H54 (cell line): Measurements from ENCODE around the gene IRX2.

Experiments used
- DNase-seq: peaks from one replicate; pipeline ENCODE4 v3.0.0; 2011; ENCODE audit warnings: low spot score, mixed read lengths; ENCODE audit not compliant: insufficient read length
- FAIRE-seq: peaks from 3 replicates; lab custom pipeline; 2011; peaks lifted over from hg19 to GRCh38; lab: Jason Lieb, UNC
- POLR2A ChIP-seq: IDR thresholded peaks from 2 replicates; pipeline ENCODE4 v1.6.1; 2011; ENCODE audit warnings: low read depth, mild to moderate bottlenecking, low read length

The IRX2 gene

DNA sequence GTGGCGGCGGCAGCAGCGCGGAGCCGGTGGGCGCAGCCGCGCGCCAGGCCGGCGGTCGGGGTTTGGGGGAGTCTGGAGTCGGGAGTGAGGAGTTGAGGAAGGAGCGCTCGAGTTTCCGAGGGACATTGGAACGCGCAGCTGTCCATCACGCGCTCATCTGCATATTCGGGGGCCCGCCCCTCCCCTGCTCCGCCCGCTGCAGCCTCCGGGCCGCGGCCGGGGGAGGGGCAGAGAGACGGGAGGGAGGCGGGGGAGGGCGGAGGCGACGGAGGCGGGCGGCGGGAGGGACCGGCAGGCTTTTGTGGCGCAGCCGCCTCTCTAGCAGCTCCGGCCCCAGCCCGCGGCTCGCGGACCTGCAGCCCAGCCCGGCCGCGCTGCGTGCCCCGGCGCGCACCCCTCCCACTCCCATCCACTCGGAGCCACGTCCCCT is at the start of gene IRX2:
Gene IRX2, minus strand, starts transcription at position 86 of the 430 bp plus-strand sequence. CDS start 264 bp downstream, outside the sequence.
- FAIRE-seq (no peak), DNase-seq (no peak)
- no peak for TF ChIP-seq POLR2A

DNA sequence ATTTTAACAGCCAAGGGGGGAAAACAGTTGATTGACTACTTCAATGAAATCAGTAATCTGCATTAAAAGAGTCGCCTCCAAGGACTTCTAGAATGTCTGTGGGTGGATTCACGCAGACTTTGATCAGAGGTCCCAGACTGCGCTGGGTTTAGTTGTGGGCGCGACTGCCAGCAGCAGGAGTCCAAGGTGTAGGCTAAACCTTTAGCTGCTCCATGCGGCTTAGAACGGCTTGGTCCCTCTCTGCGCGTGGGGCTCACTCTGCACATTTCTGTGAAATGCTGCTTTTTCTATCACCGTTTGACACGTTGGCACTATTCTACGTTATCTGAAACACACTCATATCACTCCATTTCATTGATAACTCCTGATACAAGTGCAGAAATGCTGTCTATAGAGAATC is 48.6 kb upstream of the IRX2 start:
- FAIRE-seq (no peak), DNase-seq (no peak)
- TF ChIP-seq POLR2A: no peak

DNA sequence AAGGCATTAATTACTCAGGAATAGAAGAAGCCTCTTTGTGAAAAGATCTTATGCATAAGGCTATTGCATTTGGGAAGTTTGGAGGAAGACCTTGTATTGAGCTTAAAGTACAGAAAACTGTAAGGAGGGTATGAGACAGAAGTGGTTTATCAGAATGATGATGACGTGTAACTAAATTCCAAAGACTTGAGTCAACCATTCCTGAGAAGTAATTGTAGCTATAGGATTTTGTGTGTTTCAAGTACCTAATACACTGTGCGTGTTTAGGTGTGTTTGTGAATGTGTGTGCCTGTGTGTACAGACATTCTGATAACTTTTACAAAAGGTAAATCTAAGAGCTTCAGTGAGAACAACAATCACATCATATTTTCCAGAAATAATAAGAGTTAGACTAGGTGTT is 46.5 kb upstream of the IRX2 start:
- FAIRE-seq (no peak), DNase-seq (no peak)
- TF ChIP-seq POLR2A: no peak

DNA sequence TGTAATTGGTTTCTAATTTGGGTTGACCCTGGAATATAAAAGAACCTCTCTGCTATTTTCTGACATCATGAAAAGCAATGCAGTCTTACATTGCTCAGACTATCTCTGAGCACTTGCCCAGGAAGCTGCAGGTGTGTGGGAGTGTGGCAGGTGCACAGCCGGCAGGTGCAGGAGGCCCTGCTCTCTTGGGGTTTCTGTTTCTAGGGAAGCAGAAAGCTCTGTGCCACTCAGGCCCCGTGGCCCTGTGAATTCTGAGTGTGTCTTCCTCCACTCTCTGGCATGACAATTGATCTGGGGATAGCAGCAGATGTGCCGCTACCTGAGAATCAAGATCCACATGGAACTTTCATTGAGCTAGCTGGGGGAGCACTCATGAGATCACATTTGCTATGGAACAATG is 45.7 kb upstream of the IRX2 start:
- FAIRE-seq (no peak), DNase-seq (no peak)
- TF ChIP-seq POLR2A: no peak

DNA sequence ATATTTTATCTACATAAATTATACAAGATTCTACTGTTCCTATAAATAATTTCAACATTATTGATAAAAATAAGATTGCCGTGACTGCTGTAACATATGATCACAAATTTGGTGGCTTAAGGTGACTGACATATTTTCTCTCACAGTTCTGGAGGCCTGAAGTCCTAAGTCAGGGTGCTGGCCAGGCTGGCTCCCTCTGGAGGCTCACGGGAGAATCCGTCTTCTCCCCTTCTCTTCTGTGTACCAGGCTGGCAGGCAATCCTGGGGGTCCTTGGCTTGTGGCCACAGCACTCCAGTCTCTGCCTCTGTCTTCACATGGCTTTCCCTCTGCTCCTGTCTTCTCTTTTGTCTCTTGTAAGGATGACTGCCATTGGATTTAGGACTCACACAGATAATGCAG is 31.7 kb upstream of the IRX2 start:
- no peak for FAIRE-seq
- DNase-seq: no peak
- no peak for TF ChIP-seq POLR2A

DNA sequence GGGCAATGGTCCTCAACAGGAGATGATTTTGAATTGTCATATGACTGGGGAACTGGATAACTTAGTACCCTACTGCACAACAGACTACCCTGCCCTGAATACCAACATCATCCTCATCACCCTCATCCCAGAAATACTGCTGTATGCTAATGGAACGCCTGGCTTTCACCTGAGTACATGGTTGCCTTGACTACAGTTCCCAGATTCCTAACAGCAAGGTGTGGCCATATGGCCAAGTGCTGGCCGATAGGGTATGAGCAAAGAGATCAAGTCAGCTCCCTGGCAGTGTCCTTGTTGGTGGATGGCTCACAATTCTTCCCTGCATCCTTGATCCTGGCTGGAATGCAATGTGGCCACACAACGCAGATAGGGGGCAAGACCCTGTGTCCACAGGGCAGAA is 31.2 kb upstream of the IRX2 start:
- TF ChIP-seq POLR2A: no peak
- DNase-seq (no peak), FAIRE-seq (no peak)

DNA sequence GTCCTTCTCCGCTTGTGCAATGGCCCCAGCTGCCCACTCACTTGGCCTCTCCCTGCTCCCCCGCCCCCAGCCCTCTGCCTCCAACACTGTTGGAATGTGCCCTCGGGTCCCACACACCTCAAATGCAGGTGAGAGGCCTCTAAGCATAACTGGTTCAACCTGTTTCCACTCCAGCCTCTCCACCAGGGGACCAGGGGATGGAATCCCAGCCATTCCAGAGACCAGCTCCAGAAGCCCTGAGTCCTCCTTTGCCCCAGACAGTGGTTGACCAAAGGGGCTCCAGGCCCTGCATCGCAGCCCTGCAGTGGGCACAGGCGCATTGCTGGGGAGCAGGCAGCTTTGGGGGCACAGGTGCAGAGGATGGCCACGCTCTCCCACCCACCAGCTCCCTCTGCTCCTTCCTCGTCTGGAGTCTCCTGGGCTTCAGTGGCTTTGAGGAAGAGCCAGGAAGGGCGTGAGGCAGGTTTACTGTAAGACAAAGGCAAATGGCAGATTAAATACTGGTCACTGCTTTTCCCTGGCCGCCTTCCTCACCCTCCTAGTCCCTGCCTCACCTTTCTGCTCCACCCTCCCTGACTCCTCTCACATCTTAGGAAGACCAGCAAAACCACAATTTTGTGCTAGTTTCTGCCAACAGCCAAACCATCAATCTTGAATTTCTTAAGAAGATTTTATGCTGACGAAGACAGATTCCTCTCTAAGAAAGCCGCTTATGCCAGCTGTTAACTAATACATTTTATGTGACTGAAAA is 29.1 kb upstream of the IRX2 start:
- FAIRE-seq (no peak), DNase-seq (no peak)
- no peak for TF ChIP-seq POLR2A

DNA sequence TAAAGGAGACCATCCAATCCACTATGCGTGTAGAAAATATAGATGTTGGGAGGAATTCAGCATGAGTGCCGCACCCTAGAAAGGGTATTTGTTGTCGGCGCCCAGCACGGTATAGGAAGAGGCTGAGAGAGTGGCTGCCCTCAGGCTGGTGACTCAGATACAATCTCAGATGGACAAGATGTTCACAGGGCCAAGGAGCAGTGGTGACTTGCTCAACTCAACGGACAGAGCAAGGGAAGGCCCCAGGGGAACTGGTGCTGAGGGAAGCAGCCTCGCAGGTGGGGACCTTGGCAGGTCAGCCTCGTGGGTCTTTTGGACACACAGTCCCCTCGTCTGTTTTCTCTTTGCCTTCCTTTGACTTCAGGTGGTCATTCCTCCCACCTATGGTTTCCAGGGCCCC is 28.0 kb upstream of the IRX2 start:
- no peak for TF ChIP-seq POLR2A
- DNase-seq: no peak
- FAIRE-seq: no peak

DNA sequence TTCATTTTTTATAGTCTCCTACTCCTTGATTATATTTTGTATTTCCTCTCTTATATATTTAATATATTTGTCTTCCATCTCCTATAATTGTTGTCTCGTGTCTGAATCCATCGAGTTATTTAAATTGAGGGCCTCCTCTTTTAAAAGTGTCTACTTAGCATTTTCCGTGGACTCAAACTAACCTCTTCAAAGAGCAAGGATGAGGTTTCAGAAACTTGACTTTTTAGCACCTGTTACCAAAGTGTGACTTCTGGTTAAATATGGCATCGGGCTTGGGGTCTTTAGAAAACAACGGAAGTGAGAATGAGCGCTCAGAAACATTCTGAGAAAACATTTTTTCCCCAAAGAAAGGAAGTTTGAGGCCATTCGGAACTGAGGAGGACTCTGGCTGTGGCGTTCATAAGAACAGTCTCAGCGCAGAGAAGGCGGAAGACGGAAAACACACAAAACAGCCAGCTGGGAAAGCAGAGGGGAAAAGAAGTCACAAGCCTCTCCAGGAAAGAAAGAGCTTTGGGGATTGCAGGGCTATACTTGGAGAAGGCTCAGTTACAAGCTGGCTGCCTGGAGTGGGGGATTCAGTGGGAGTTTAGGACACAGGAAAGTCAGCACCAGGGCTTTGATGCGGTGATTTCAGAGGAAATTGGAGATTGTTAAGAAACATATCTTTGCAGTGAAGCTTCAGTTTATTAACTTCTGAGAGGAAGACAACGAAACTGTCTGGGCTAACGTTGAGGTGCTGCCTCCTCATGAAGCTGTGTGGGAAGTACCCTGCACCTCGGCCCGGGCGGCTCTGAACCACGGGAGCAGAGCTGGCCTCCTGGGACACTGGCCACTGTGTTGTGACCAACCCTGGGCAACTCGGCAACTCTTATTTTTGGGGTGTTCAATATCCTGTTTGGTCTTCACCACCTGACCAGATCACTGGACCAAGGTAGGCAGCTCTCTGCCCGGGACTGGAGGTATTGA is 25.1 kb upstream of the IRX2 start:
- FAIRE-seq: no peak
- DNase-seq: no peak

DNA sequence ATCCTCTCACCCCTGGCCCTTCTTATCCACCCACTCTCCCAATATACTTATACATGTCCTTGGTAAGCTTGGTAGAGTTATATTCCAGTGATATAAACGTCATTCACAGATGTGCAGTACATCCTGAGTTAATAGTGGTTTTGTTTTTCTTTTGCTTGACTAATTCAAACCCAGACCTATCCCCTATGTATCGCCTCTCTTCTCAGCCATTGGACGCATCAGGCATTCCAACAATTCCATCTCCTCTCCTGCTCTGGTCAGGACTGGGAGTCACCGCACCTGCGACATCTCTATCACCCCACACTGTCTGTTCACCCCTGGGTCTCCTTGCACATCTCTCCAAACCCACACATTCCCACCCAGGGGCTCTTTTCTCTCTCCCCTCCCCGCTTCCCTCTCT is 21.9 kb upstream of the IRX2 start:
- DNase-seq (no peak), FAIRE-seq (no peak)
- TF ChIP-seq POLR2A: no peak

More for the DNA sequence above, 25.1 kb upstream of the IRX2 start:
- no peak for TF ChIP-seq POLR2A

DNA sequence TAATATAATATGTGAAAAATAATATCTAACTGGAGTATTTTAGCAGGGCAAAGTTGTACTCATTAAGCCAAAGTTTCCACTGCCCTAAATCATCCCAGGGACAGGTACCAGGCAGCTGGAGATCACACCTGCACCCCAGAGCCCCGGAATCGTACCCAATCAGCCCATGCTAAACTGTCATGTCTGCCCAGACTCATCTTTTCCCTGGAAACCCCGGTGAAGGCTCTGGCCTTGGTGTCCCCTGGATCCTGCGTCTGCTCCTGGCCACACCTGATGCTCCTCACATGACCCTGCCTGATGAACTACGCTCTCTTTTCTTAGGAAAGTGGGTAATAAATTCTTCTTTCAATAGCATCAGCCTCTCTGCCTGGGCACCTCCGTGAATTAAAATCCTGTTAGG is 15.6 kb upstream of the IRX2 start:
- TF ChIP-seq POLR2A: no peak
- no peak for DNase-seq
- FAIRE-seq: no peak

DNA sequence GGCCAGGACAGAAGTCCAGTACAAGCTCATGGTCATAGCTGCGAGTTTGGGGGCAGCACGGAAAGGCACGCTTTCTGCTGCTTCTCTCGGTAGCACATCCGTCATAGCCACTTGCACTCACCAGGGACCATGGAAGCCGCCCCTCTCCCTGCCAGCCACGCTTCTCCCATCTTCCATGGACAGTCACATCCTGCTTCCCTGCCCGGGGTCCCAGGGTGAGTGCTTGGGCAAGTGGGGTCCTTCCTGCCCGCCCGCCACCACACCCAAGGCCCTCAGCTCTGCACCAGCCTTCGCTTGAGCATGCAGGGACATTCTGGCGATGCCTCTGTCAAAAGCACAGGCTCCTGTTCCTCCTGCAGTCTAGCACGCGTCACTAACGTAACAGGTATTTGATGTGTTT is 13.1 kb upstream of the IRX2 start:
- no peak for FAIRE-seq
- no peak for TF ChIP-seq POLR2A
- no peak for DNase-seq

DNA sequence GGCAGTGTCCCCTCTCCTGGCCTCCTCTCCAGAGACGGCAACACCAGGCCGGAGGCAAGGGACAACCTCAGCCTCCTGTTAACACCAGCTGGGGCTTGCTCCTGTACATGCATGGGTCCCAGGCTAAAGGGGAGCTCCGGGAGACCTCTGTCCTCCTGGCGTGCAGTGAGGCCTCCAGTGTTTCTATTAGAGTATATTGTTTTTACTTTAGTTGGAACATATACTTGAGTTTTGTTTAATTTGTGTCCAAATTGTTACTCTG is 12.0 kb upstream of the IRX2 start:
- DNase-seq (no peak), FAIRE-seq (no peak)
- TF ChIP-seq POLR2A: no peak

DNA sequence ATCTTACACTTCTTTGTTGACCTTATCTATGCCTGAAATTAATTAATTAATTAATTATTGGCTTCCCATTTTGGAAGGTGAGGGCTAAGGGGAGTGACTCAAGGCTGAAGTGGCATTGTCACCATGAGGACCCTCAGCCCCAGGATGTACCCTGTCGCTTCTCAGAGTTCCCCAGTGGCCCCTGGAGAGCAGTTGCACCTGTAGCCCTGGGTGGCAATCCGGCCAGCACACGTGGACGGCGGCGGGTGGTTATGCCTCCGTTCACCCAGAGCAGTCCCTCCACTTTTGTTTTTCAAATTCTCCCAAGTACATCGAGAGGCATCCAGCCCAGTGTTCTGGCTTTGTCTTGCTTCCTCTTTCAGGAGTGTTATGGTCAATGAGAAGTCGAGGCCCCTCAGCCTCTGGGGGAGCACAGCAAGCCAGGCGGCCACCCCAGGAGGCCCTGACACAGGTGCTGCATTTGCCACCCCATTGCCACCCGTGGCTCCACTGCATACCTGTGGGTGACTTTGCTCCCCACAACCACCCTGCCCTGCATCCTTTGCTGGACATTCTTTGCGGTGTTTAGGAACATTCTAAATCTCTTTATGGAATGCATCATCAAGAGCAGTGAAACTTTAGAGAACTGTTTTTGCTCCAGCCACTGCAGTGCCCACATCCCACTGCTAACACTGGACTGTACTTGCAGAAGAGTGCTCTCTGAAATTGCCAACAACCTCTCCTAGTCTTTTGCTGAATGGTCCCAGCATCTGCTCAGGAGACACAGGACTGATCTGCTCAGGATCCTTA is 11.5 kb upstream of the IRX2 start:
- DNase-seq (no peak), FAIRE-seq (no peak)
- TF ChIP-seq POLR2A: no peak

DNA sequence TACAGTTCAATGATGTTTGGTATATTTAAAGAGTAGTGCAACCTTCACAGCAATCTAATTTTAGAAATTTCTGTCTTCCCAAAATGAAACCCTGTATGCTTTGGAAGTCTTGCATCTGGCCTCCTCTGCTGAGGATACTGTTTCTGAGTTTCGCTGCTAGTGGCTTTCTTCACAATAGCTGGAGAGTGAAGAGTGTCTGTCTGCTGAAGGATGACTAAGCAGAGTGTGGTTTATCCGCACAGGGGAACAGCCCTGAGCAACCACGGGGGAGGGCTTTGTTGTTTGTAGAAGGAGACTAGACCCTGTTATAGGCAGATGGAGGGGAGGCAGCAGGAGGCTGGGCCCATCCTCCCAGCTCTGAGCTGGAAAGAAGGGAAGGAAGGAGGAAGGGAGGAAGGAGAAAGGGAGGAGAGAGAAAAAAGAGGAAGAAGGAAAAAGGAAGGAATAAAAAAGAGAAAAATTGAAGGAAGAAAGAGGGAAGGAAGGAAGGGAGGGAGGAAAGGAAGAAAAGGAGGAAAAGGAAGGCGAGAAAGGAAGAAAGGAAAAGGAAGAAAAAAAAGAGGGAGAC is 10.5 kb upstream of the IRX2 start:
- DNase-seq (no peak), FAIRE-seq (no peak)
- TF ChIP-seq POLR2A: no peak
